ENCODE results near the gene BBS2.

DNA sequence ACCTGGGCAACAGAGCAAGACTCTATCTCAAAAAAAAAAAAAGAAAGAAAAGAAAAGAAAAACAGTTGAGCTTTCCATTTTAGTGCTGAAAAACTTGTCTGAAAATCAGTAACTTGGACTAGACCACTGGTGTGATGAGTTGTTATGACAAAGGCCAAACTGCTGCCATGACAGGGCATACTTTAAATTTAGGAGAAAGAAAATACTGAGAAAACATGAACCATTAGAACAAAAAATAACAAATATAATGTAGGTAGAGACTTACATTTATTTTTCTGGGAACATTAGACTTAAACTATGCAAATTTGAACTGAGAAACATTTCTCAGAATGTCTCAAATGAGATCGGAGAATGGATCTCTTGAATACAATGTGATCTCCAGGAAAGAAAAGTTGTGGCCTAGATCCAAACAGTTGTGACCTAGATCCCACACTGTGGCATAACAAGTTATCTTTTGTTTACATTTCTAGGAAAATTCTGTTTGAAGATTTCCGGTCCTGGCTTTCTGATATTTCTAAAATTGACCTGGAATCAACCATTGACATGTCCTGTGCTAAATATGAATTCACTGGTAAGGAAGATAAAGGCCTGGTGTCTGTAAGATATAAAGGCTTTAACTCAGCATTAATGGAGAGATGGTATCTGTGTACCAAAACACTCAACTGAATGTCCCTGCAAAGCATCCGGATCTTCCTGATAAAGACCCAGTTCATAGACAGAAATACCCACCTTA lies 57.6 kb downstream of the BBS2 start:
- TF ChIP-seq, protein P1, sequence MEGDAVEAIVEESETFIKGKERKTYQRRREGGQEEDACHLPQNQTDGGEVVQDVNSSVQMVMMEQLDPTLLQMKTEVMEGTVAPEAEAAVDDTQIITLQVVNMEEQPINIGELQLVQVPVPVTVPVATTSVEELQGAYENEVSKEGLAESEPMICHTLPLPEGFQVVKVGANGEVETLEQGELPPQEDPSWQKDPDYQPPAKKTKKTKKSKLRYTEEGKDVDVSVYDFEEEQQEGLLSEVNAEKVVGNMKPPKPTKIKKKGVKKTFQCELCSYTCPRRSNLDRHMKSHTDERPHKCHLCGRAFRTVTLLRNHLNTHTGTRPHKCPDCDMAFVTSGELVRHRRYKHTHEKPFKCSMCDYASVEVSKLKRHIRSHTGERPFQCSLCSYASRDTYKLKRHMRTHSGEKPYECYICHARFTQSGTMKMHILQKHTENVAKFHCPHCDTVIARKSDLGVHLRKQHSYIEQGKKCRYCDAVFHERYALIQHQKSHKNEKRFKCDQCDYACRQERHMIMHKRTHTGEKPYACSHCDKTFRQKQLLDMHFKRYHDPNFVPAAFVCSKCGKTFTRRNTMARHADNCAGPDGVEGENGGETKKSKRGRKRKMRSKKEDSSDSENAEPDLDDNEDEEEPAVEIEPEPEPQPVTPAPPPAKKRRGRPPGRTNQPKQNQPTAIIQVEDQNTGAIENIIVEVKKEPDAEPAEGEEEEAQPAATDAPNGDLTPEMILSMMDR (IDR thresholded peaks at IDR 0.05; ENCODE audit: insufficient read depth, low read depth, low read length) = no peak
- no peak for TF ChIP-seq EZH2 (IDR thresholded peaks at IDR 0.05; ENCODE audit: insufficient read depth, low read length)

All from astrocyte (in vitro differentiated cells and primary cell).